ENCODE results near the gene KCNA5. TPM values are rescaled to one million over a fixed set of nuclear protein-coding genes. Genes with fewer than 3 reads are reported as not detected.

KCNA5 gene
- total RNA-seq, 1 experiment from 2014 or later: not detected

DNA sequence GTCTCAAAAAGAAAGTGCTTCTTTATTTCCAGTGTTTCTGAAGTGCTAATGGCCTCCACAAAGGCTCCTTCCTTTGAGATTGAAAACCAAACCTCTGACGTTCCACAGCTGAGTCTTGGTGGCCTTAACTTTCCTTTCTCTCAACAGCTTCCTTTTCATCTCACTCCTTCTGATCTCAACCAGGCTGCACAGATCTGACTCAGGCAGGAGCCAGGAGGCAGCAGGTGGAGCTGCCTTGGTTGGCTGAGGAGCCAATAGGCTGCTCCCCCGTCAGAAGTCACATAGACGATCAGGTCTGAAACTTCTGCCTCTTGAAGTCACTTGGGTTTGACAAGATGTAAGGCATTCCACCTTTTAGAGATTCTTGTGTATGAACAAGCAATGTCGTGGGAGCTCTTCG, 9.1 kb upstream of the KCNA5 start (continued):
- TF ChIP-seq, protein P1, sequence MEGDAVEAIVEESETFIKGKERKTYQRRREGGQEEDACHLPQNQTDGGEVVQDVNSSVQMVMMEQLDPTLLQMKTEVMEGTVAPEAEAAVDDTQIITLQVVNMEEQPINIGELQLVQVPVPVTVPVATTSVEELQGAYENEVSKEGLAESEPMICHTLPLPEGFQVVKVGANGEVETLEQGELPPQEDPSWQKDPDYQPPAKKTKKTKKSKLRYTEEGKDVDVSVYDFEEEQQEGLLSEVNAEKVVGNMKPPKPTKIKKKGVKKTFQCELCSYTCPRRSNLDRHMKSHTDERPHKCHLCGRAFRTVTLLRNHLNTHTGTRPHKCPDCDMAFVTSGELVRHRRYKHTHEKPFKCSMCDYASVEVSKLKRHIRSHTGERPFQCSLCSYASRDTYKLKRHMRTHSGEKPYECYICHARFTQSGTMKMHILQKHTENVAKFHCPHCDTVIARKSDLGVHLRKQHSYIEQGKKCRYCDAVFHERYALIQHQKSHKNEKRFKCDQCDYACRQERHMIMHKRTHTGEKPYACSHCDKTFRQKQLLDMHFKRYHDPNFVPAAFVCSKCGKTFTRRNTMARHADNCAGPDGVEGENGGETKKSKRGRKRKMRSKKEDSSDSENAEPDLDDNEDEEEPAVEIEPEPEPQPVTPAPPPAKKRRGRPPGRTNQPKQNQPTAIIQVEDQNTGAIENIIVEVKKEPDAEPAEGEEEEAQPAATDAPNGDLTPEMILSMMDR (IDR thresholded peaks at IDR 0.05 in 2 of 3, conservative IDR thresholded peaks at IDR 0.05 in 1 of 3; ENCODE audit: borderline replicate concordance in 1 of 3, insufficient read depth in 1 of 3, low read depth in 2 of 3, low read length in 2 of 3): no peak

DNA sequence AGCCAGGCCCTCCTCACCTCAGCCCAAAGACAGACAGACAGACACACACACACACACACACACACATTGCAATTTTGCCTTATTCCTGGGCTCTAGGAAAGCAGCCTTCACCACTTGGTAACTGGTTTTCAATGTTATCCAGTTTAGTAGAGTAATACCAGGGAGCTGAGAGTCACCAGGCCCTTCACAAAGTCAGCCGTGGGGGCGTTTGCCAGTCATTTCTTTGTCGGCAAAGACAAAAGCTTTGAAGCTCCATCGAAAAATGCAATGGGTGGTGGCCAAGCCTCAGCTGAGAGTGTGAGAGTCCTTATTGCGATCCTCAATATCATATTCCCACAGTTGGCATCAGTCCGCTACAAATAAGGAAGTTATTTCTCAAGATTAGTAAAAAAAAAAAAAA, 8.1 kb upstream of the KCNA5 start:
- Histone ChIP-seq H3K4me1 (ENCODE audit: control insufficient read depth in 1 of 2, insufficient read depth in 2 of 2, low read length in 2 of 2) (no peaks in the 10 kb centered on the region), H3K27me3 (ENCODE audit: insufficient read depth, low read length) (peaks cover 57% of the 10 kb centered on the region), H3K27ac (ENCODE audit: low read depth, low read length) (no peak overlapping the region), H3K36me3 (ENCODE audit: control insufficient read depth in 1 of 2, insufficient read depth in 2 of 2, low read length in 2 of 2) (no peaks in the 10 kb centered on the region), H3K9me3 (ENCODE audit: control insufficient read depth in 1 of 2, insufficient read depth in 1 of 2, low read depth in 1 of 2, low read length in 2 of 2) (no peaks in the 10 kb centered on the region), H3K9me2 (ENCODE audit: insufficient read depth) (no peaks in the 10 kb centered on the region), H2AFZ (ENCODE audit: low read depth, low read length, poor library complexity, severe bottlenecking) (no peak overlapping the region), H3K4me2 (ENCODE audit: low read length) (no peak overlapping the region), H4K20me1 (ENCODE audit: insufficient read depth) (no peaks in the 10 kb centered on the region), H3K9ac (ENCODE audit: low read length) (no peak overlapping the region), H3K4me3 (replicated peaks in 1 of 2; ENCODE audit: low read depth in 1 of 2, low read length in 2 of 2) (no peak overlapping the region), H3K79me2 (ENCODE audit: insufficient read depth, low read length) (no peaks in the 10 kb centered on the region)
- DNase-seq (ENCODE audit: low read depth, low spot score): no peak
- POLR2A ChIA-PET: no interaction called here
- CTCF ChIA-PET: no interaction called here
- RAD21 ChIA-PET (ENCODE audit: low non-redundant PET in 1 of 2, low total read pairs in 2 of 2, uncharacterized antibody in 2 of 2, unreplicated experiment in 2 of 2): no interaction called here
- TF ChIP-seq POLR2AphosphoS5 (IDR thresholded peaks at IDR 0.05; ENCODE audit: low read depth, low read length) (no peak), FOSL1 (IDR thresholded peaks at IDR 0.05; ENCODE audit: low read depth) (no peak), CBX3 (IDR thresholded peaks at IDR 0.05; ENCODE audit: low read depth) (no peak), EGR1 (IDR thresholded peaks at IDR 0.05; ENCODE audit: low read depth) (no peak), SP1 (IDR thresholded peaks at IDR 0.05; ENCODE audit: low read depth) (no peak), EZH2phosphoT487 (IDR thresholded peaks at IDR 0.05; ENCODE audit: borderline replicate concordance) (no peak), TCF7L2 (IDR thresholded peaks at IDR 0.05; ENCODE audit: borderline replicate concordance, extremely low read depth, insufficient read depth, insufficient read length) (no peak), ZFX (IDR thresholded peaks at IDR 0.05) (no peak)
- TF ChIP-seq, protein P2, sequence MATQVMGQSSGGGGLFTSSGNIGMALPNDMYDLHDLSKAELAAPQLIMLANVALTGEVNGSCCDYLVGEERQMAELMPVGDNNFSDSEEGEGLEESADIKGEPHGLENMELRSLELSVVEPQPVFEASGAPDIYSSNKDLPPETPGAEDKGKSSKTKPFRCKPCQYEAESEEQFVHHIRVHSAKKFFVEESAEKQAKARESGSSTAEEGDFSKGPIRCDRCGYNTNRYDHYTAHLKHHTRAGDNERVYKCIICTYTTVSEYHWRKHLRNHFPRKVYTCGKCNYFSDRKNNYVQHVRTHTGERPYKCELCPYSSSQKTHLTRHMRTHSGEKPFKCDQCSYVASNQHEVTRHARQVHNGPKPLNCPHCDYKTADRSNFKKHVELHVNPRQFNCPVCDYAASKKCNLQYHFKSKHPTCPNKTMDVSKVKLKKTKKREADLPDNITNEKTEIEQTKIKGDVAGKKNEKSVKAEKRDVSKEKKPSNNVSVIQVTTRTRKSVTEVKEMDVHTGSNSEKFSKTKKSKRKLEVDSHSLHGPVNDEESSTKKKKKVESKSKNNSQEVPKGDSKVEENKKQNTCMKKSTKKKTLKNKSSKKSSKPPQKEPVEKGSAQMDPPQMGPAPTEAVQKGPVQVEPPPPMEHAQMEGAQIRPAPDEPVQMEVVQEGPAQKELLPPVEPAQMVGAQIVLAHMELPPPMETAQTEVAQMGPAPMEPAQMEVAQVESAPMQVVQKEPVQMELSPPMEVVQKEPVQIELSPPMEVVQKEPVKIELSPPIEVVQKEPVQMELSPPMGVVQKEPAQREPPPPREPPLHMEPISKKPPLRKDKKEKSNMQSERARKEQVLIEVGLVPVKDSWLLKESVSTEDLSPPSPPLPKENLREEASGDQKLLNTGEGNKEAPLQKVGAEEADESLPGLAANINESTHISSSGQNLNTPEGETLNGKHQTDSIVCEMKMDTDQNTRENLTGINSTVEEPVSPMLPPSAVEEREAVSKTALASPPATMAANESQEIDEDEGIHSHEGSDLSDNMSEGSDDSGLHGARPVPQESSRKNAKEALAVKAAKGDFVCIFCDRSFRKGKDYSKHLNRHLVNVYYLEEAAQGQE (IDR thresholded peaks at IDR 0.05; ENCODE audit: low read depth): no peak
- TF ChIP-seq, protein P1 (IDR thresholded peaks at IDR 0.05 in 2 of 3, conservative IDR thresholded peaks at IDR 0.05 in 1 of 3; ENCODE audit: borderline replicate concordance in 1 of 3, insufficient read depth in 1 of 3, low read depth in 2 of 3, low read length in 2 of 3): no peak
- no peak for ATAC-seq
- intact Hi-C loops (cut with micrococcal nuclease): no loop called here
- BruUV-seq (replicated peaks): no TSS peak

Data from HCT116 (cell line).